ENCODE results near the gene TBC1D8. TPM values are rescaled to one million over a fixed set of nuclear protein-coding genes. Genes with fewer than 3 reads are reported as not detected.

TBC1D8 gene
- polyA plus RNA-seq, 3 donors, result 16.1 to 78.0 (median 22.4) TPM

DNA sequence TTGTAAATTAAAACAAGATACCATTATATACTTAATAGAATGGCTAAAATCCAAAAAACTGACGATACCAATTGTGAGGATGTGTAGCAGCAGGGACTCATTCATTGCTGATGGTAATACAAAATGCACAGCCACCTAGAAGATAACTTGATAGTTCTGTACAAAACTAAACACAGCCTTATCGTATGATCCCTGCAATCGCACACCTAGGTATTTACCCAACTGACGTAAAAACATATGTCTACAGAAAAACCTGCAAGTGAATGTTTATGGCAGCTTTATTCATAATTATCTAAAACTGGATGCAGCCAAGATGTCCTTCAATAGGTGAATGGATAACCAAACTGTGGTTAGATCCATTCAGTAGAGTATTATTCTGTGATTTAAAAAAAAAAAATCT lies 45.5 kb downstream of the TBC1D8 start:
- H3K4me1 ChIP-seq (ENCODE audit: control insufficient read depth in 1 of 2, insufficient read depth in 2 of 2, low read length in 2 of 2), result no peaks in the 10 kb centered on the region
- TF ChIP-seq, protein P1, sequence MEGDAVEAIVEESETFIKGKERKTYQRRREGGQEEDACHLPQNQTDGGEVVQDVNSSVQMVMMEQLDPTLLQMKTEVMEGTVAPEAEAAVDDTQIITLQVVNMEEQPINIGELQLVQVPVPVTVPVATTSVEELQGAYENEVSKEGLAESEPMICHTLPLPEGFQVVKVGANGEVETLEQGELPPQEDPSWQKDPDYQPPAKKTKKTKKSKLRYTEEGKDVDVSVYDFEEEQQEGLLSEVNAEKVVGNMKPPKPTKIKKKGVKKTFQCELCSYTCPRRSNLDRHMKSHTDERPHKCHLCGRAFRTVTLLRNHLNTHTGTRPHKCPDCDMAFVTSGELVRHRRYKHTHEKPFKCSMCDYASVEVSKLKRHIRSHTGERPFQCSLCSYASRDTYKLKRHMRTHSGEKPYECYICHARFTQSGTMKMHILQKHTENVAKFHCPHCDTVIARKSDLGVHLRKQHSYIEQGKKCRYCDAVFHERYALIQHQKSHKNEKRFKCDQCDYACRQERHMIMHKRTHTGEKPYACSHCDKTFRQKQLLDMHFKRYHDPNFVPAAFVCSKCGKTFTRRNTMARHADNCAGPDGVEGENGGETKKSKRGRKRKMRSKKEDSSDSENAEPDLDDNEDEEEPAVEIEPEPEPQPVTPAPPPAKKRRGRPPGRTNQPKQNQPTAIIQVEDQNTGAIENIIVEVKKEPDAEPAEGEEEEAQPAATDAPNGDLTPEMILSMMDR (IDR thresholded peaks at IDR 0.05), result no peak
- no peaks in the 10 kb centered on the region for H3K27me3 ChIP-seq (ENCODE audit: control insufficient read depth in 2 of 2, insufficient read depth in 2 of 2, low read length in 2 of 2)
- no peak for DNase-seq
- Mint-ChIP-seq H3K27me3 (ENCODE audit: low read depth in 3 of 3) (peaks cover 0 to 8% (median 3%) of the 10 kb centered on the region in 3 donors), H3K4me1 (peaks cover 13% of the 10 kb centered on the region), H3K27ac (no peak overlapping the region), H3K4me3 (no peak overlapping the region), H3K36me3 (peaks cover 11 to 24% of the 10 kb centered on the region in 2 donors), H3K9me3 (peaks cover 12 to 28% (median 26%) of the 10 kb centered on the region in 7 donors)
- no peak overlapping the region for H3K4me3 ChIP-seq (replicated peaks in 1 of 3; ENCODE audit: low read depth in 2 of 3, low read length in 3 of 3)
- H3K36me3 ChIP-seq (replicated peaks in 1 of 2; ENCODE audit: control insufficient read depth in 1 of 2, insufficient read depth in 2 of 2, low read length in 2 of 2), result no peaks in the 10 kb centered on the region
- intact Hi-C loops (cut with micrococcal nuclease), result no loop called here
- peaks cover 8 to 13% of the 10 kb centered on the region in 2 donors for H3K9me3 ChIP-seq (replicated peaks in 1 of 2; ENCODE audit: control insufficient read depth in 1 of 2, insufficient read depth in 1 of 2, low read length in 2 of 2)
- peaks cover 70% of the 10 kb centered on the region for H3K79me2 ChIP-seq (ENCODE audit: insufficient read depth, low read length)
- no peak overlapping the region for H3K9ac ChIP-seq (ENCODE audit: insufficient read depth, low read length, poor library complexity, severe bottlenecking)
- no peak overlapping the region for H3K27ac ChIP-seq (ENCODE audit: low read depth in 1 of 2, low read length in 2 of 2)
- peaks cover 89% of the 10 kb centered on the region for H4K20me1 ChIP-seq (ENCODE audit: insufficient read depth, low read length)
- no peak overlapping the region for H3K4me2 ChIP-seq (replicated peaks; ENCODE audit: extremely low read depth, low read length, poor library complexity, severe bottlenecking)
- no peak overlapping the region for H2AFZ ChIP-seq (ENCODE audit: insufficient read depth, low read depth, low read length, poor library complexity, severe bottlenecking)
- WGBS (ENCODE audit: insufficient coverage), result no CpG with 5 or more reads among the region's 4 CpGs

DNA sequence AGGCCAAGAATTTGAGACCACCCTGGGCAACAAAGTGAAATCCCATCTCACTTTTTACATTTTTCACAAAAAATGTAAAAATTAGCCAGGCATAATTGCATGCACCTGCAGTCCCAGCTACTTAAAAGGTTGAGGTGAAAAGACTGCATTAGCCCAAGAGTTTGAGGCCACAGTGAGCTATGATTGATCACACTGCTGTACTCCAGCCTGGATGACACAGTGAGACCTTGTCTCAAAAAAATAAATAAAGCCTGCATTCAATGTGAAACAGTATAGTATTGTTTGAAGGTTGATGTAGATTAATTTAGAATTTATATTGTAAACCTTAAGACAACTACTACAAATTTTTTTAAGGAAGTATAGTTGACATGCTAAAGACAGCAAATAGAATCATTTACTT lies 53.5 kb downstream of the TBC1D8 start:
- intact Hi-C loops (cut with micrococcal nuclease), result no loop called here
- H3K27ac ChIP-seq (ENCODE audit: low read depth in 1 of 2, low read length in 2 of 2), result no peak overlapping the region
- peaks cover 5 to 6% of the 10 kb centered on the region in 2 donors for H3K9me3 ChIP-seq (replicated peaks in 1 of 2; ENCODE audit: control insufficient read depth in 1 of 2, insufficient read depth in 1 of 2, low read length in 2 of 2)
- TF ChIP-seq, protein P1 (IDR thresholded peaks at IDR 0.05), result no peak
- no peaks in the 10 kb centered on the region for H3K27me3 ChIP-seq (ENCODE audit: control insufficient read depth in 2 of 2, insufficient read depth in 2 of 2, low read length in 2 of 2)
- peaks cover 0 to 16% of the 10 kb centered on the region in 2 donors for H3K4me1 ChIP-seq (ENCODE audit: control insufficient read depth in 1 of 2, insufficient read depth in 2 of 2, low read length in 2 of 2)
- H4K20me1 ChIP-seq (ENCODE audit: insufficient read depth, low read length), result peaks cover 72% of the 10 kb centered on the region
- H3K4me2 ChIP-seq (replicated peaks; ENCODE audit: extremely low read depth, low read length, poor library complexity, severe bottlenecking), result no peak overlapping the region
- H3K36me3 ChIP-seq (replicated peaks in 1 of 2; ENCODE audit: control insufficient read depth in 1 of 2, insufficient read depth in 2 of 2, low read length in 2 of 2), result no peaks in the 10 kb centered on the region
- H2AFZ ChIP-seq (ENCODE audit: insufficient read depth, low read depth, low read length, poor library complexity, severe bottlenecking), result no peak overlapping the region
- no peak overlapping the region for H3K9ac ChIP-seq (ENCODE audit: insufficient read depth, low read length, poor library complexity, severe bottlenecking)
- peaks cover 27 to 41% (median 35%) of the 10 kb centered on the region in 7 donors for H3K9me3 Mint-ChIP-seq
- H3K4me1 Mint-ChIP-seq, result peaks cover 27% of the 10 kb centered on the region
- no peak overlapping the region for H3K27ac Mint-ChIP-seq
- H3K4me3 ChIP-seq (replicated peaks in 1 of 3; ENCODE audit: low read depth in 2 of 3, low read length in 3 of 3), result no peak overlapping the region
- H3K4me3 Mint-ChIP-seq, result no peak overlapping the region
- peaks cover 3 to 4% (median 3%) of the 10 kb centered on the region in 3 donors for H3K27me3 Mint-ChIP-seq (ENCODE audit: low read depth in 3 of 3)
- H3K36me3 Mint-ChIP-seq, result peaks cover 7 to 16% of the 10 kb centered on the region in 2 donors
- peaks cover 42% of the 10 kb centered on the region for H3K79me2 ChIP-seq (ENCODE audit: insufficient read depth, low read length)
- no peak for DNase-seq

Measured in CD14-positive monocyte (primary cell).